ENCODE data around the gene SLC34A3.

DNA sequence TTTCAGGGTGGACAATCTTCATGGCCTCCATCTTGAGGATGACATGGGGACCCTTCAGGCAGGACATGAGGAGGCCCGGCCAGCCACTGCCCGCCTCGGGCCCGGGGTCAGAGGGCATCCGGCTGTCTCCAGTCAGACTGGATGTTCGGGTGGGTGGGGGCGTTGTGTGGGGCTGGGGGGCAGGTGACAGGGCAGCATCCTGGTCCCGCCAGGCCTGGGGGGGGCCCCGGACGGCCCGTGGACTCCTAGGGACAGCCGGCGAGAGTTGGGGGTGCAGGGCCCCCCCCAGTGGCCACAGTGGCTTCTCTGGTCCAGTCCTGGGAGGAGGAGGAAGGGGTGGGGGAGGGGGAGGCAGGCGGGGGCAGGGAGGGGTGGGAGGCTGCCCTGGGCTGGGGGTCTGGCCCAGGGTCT is 9.6 kb upstream of the SLC34A3 start:
- TF ChIP-seq, protein P1, sequence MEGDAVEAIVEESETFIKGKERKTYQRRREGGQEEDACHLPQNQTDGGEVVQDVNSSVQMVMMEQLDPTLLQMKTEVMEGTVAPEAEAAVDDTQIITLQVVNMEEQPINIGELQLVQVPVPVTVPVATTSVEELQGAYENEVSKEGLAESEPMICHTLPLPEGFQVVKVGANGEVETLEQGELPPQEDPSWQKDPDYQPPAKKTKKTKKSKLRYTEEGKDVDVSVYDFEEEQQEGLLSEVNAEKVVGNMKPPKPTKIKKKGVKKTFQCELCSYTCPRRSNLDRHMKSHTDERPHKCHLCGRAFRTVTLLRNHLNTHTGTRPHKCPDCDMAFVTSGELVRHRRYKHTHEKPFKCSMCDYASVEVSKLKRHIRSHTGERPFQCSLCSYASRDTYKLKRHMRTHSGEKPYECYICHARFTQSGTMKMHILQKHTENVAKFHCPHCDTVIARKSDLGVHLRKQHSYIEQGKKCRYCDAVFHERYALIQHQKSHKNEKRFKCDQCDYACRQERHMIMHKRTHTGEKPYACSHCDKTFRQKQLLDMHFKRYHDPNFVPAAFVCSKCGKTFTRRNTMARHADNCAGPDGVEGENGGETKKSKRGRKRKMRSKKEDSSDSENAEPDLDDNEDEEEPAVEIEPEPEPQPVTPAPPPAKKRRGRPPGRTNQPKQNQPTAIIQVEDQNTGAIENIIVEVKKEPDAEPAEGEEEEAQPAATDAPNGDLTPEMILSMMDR (IDR thresholded peaks at IDR 0.05) = no peak
- no peak for TF ChIP-seq EZH2 (IDR thresholded peaks at IDR 0.05; ENCODE audit: borderline replicate concordance, insufficient read depth, low read depth, low read length, poor library complexity, severe bottlenecking)

All from B cell (primary cell).